HCEC 1CT (cell line): ENCODE data around the gene OPN1SW.
A peak's percentile ranks its signal among the peaks of the same experiment; 100 is the strongest.

ENCODE experiments used
- DNase-seq: peaks from one replicate; pipeline ENCODE4 v3.0.0-alpha.2; 2017

The OPN1SW gene

DNA sequence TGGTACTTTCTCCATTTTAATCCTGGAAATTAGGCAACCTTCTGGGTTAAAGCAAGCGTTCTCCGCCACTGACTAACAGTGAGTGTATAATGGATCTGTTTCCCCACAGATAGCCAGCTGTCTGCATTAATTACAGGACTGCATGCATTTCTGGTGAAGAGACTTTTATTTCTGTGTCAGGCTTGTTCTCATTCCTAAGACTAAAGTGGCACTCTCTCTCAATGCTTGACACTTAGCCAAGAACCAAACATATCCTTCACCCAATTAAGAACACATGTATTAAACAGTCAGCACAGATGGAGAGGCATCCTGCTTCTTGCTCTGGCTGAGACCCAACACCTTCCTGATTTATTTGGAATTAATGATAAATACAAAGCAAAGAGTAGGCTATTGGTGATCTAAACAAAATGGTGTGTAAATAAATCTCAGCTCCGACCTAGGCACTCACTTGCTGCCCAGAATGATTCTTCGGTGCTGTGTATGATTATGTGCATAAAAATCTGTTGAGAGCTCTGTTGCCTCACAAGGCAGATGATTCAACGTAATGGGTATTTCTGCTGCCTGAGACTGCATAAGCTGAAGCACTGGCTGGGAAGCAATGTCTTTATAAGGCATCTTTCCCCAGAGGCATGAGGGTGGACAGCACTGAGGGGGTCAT lies 19.6 kb downstream of the OPN1SW start:
- peak; percentile 95 for DNase-seq

GRCh38 chr7:128755075-128755818 lies 20.3 kb downstream of the OPN1SW start:
- no peak for DNase-seq

GRCh38 chr7:128752251-128752650 lies 23.3 kb downstream of the OPN1SW start:
- DNase-seq, result no peak

DNA sequence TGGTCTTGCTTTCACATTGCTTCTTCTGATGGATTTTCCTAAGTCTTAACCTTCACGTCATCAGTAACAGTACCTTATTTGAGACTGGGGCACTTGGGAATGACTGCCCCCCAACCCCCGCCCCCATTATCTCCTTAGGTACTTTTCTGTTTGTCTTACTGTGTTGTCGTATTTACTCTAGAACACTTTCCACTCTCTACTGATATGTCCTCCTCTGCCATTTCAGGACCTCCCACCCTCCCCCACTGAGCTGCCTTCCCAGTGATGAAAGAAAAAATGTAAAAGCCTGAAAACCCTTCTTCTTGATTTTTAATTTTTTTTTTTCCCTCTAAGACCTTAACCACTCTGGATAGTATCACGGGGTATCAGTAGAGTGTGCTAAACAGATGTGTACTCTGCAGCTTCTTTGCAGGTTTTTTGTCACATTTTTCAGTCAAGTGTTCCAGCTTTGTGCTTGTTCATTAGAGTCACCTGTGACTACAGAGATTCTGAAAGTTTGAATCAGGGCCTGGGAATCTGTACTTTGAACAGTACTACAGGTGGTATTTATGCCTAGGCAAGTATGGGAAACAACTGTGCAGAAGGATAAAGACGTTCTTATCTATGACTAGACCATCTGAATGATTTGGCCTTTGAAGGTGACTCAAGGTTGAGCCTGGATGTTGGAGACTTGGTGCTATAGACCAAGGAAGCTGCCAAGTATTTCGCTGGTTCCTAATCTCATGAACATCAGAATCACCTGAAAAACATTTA lies 28.1 kb downstream of the OPN1SW start:
- no peak for DNase-seq

- DNase-seq, result no peak
Measured at GRCh38 chr7:128745706-128746105, 29.9 kb downstream of the OPN1SW start.

DNA sequence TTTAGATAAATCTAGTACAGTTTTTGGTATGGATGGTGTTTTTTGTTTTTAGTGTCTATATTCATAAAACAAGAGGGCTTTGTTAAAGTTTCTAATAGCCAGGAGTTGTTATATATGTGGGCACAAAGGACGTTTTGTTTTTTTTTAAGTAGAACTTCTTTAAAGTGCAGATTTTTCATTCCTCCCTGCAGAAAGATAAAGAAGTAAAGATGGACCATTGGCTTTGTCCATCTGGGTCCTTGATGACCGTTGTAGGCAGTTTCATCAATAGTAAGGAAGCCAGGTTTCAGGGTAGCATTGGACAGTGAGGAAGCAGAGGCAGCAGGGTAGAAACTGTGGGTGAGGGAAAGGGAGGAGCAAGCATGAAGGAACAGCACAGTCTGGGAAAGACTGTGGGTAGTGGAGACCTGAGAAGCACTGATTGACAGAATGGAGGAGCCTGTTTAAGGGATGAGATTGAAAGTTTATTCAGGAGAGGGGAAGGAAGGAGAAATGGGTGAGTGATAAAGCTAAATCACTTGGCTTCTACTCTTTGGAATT lies 31.2 kb downstream of the OPN1SW start:
- DNase-seq, result no peak

DNA sequence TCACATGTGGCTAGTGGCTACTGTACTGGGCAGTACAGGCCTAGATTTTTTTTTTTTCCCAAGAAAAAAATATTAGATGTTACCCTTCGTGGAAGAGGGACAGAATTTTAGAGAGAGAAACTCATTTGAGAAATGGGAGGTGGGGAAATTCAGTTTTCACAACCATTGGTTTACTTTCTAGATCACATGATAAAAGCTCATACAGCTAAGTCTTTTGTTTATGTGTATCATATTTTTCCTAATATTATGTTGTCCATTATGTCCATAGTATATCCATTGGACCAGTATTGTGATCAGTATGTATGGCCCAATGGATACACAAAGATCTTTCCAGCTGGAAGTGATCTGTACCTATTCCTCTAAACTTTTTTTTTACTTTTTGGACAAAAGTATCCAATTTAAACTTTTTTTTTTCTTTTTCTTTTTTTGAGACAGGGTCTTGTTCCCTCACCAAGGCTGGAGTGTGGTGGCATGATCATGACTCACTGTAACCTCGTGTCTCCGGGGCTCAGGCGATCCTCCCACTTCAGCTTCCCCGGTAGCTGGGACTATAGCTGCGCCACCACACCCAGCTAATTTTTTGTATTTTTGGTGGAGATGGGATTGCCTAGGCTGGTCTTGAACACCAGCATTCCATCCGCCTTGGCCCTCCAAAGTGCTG lies 32.4 kb downstream of the OPN1SW start:
- no peak for DNase-seq

GRCh38 chr7:128742206-128742605 lies 33.4 kb downstream of the OPN1SW start:
- peak; percentile 82 for DNase-seq

GRCh38 chr7:128741491-128741890 lies 34.1 kb downstream of the OPN1SW start:
- no peak for DNase-seq

- peak; percentile 34 for DNase-seq
Measured at GRCh38 chr7:128740996-128741395, 34.6 kb downstream of the OPN1SW start.

GRCh38 chr7:128739990-128740682 lies 35.5 kb downstream of the OPN1SW start:
- DNase-seq, result no peak

DNA sequence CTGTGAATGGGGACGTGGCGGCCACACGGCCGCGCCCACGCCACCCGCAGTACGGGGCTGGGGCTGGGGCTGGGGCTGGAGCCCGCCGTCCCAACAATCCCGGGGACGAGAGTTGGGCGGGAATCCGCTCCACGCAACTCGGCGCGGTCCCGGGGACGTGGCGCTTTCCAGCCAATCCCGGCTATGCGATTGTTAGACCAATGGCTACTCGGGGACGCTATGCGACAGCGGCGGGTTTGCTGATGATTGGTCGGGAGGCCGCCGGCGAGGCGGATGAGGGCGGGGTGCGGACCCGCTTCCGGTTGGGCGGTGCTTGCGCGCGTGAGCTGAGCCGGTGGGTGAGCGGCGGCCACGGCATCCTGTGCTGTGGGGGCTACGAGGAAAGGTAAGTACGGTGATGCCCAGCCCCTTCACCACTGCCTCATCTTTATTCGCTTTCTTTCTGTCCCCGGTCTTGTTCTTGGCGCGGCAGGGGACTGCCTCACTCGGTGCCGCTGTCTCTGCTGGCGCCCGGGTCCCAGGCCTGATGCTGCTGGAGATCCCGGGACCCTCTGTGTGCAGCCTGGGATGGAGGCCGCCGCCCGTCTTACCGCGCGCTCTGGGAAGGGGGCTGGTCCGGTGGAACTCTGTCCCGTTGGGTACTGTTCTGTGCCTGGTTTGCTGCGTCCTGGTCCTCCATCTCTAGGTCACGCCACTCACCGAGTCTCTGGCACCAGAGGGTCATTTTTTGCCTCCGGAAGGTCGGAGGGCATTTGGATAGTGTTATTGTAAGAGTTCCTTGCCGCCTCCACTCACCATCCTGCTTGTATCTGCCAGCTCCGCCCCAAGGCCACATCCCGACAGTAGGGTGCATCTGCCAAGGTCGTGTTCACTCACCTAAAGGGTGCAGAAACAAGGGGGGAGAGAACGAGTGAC lies 36.3 kb downstream of the OPN1SW start, which contains the start of gene CALU:
Gene CALU, plus strand, starts transcription at position 312 of the 915 bp plus-strand sequence. CDS start 9,225 bp downstream, outside the sequence.
- DNase-seq, result peak; percentile 98

- DNase-seq, result no peak
Measured at GRCh38 chr7:128738570-128739047, 37.0 kb downstream of the OPN1SW start.

GRCh38 chr7:128737867-128738385 lies 37.7 kb downstream of the OPN1SW start:
- peak; percentile 87 for DNase-seq

- DNase-seq, result no peak
Measured at GRCh38 chr7:128737441-128737840, 38.2 kb downstream of the OPN1SW start.

GRCh38 chr7:128735436-128735835 lies 40.2 kb downstream of the OPN1SW start:
- DNase-seq, result no peak

DNA sequence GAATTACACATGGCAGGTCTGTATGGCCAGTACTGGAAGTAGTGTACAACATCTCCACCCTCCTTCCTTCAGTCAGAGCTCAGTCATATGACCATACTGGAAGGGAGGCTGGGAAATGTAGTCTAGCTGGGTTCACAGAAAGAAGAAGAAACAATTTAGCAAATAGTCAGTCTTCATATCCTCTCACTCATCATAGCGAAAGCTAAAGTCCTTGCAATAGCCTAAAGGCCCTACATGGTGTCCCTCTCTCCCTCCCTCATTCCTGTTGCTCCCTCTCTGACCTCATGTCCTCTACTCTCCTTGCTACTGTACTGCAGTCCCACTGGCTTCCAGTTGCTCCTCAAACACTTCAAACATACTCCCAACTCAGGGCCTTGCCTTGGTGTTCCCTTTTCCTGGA lies 40.7 kb downstream of the OPN1SW start:
- DNase-seq, result no peak

GRCh38 chr7:128733278-128733645 lies 42.3 kb downstream of the OPN1SW start:
- no peak for DNase-seq

DNA sequence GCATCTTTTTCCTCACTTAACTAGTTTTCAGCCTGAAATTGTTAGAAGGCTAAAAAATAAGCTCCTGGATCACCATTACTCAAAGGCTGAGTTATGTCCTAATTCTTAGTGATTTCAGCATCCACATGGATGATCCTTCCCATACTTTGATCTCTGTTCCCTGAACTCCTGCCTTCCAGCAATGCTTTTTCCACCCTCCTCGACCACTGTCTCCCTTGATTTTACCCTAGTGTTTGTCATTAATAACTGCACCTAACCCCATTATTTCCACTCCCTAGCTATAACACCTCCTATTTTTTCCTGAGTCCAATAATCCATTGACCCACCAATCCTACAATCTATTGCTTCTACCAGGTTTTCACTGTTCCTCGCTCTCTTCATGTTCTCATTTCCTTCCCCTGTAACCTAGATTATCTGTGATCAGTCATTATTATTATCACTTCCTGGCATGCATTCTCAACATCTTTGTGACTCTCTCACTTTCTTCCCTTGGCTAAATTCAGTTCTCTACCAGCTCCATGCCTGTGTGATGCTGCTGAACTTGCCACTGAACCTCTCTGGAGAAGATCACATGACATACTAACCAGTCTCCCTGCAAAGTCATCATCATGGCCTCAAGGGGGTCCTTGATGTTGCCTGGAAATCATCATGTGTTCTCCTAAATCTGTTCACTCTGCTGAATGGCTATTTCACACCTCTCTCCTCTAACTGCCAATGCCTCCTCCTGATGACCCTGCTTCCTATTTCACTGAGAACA lies 42.9 kb downstream of the OPN1SW start:
- DNase-seq, result no peak

GRCh38 chr7:128731184-128731583 lies 44.4 kb downstream of the OPN1SW start:
- DNase-seq, result no peak
